UCSD-AML1 (cell line): Measurements from ENCODE around the gene ARHGAP24.
"Not testable (repeated sequence)": the region's sequence is repeated elsewhere in the genome, so short reads cannot be mapped to it uniquely, and the experiment has no call there.

Experiments used
- DNase-seq: peaks from one replicate; lab custom pipeline; 2025; ENCODE audit not compliant: unreplicated experiment; lab: John Stamatoyannopoulos, UW

The ARHGAP24 gene

DNA sequence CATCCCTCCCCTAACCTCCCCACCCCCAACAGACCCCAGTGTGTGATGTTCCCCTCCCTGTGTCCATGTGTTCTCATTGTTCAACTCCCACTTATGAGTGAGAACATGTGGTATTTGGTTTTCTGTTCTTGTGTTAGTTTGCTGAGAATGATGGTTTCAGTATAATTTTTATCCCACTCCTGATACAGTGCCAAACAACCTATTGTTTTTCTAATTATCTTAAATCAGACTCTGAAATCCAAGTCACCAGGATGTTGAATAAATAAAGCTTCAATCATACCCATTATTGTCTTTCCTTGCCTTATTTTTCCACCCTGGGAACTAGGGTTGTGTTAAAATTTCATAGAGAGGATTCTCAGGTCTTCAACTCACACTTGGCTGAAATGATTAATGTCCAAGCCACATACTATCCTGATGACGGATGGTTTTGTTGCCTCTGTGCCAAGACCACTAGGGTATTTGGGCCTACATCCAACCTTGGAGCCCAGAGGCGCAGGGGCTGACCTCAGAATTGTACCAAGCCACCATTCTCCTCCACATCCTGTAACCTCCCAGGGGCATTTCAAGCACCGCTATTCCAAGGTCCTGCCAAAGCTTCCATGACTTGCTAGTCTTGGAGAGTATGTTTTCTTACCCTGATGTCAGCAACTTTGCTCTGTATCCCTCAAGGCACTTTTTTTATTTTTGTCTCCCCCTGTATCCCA lies 332.4 kb downstream of the ARHGAP24 start:
- DNase-seq: no peak

GRCh38 chr4:85808104-85808503 lies 333.2 kb downstream of the ARHGAP24 start:
- no peak for DNase-seq

- no peak for DNase-seq
These were observed 333.9 kb downstream of the ARHGAP24 start for GRCh38 chr4:85808864-85809263.

DNA sequence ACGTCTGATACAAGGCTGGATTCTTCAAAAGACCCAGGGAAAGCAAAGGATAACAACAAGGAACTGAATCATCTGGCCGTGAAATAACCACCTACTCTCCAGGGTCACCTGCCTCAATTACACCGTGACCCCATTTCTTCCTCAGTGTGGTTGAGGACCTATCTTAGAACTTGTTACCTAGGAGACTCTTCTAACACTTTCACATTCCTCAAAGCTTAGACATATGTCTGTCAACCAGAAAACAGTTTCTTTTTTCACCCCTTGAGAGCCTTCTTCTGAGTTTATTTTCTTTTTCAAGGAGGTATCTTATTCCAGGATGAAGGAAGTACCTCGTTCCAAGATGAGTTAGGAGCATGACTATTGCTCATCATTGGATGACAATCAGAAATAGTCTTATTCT lies 337.8 kb downstream of the ARHGAP24 start:
- no peak for DNase-seq

DNA sequence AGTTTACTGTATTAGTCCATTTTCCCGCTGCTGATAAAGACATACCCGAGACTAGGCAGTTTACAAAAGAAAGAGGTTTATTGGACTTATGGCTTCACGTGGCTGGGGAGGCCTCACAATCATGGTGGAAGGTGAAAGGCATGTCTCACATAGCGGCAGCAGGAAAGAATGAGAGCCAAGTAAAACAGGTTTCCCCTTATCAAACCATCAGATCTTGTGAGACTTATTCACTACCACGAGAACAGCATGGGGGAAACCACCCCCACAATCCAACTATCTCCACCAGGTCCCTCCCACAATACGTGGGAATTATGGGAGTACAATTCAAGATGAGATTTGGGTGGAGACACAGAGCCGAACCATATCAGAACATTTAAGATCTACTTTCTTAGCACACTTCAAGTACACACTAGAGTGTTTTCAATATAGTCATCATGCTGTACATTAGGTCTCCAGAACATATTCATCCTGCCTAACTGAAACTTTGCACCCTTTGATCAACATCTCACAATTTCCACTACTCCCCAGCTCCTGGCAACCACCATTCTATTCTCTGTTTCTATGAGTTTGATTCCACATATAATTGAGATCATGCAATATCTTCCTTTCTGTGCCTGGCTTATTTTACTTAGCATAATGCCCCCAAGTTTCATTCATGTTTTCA lies 341.0 kb downstream of the ARHGAP24 start:
- DNase-seq: no peak

DNA sequence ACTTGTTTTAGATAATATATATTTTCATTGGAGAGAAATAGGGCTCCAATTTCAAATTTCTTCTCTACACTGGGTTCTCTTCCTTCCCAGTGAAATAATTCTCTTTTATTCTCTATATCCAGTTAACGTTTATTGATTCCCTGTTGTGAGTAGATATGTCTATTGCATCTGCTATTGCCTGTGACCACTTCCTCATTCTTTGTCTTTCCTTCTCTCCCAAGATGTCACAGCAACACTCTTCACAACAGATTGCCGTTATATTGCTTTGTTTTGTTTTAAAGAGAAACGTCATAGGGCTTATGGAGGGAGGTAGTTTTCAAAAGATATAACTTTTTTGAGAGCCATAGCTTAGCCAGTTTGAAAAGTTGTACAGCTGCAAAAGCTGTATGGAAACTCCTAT lies 343.8 kb downstream of the ARHGAP24 start:
- DNase-seq: no peak

GRCh38 chr4:85820101-85820500 lies 345.2 kb downstream of the ARHGAP24 start:
- not testable (repeated sequence) for DNase-seq

GRCh38 chr4:85821688-85822455 lies 346.9 kb downstream of the ARHGAP24 start:
- no peak for DNase-seq

- DNase-seq: no peak
These were observed 348.3 kb downstream of the ARHGAP24 start for GRCh38 chr4:85823295-85823694.

GRCh38 chr4:85824166-85824945 lies 349.4 kb downstream of the ARHGAP24 start:
- DNase-seq: no peak

DNA sequence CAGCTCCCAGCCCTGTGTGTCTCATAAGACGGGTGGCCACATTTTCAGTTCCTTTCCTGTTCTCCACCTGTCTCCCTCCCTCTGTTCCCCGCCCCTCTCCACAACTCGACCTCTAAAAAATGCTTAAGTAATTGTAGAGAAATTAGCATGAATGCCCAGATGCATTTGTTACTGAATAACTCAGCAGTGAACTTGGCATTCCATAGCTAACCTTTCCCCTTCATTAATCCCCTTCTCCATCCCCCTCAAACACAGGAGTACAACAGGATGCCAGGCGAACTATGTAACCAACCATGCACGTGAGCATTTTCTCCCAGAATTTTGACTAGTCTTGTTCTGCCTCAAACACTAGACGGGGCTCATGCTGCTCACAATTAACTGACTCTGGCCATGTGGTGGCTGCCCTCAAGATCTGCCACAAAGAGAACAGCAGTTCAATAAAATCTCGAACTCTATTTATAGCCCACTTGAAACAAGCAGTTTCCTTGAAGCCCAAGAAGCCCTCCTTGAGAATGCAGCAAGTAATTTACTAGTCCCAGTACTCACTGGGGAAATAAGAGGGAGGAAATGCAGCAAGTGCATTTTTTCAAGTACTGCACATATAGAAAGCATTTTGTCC lies 351.2 kb downstream of the ARHGAP24 start:
- peak; percentile 14 for DNase-seq

DNA sequence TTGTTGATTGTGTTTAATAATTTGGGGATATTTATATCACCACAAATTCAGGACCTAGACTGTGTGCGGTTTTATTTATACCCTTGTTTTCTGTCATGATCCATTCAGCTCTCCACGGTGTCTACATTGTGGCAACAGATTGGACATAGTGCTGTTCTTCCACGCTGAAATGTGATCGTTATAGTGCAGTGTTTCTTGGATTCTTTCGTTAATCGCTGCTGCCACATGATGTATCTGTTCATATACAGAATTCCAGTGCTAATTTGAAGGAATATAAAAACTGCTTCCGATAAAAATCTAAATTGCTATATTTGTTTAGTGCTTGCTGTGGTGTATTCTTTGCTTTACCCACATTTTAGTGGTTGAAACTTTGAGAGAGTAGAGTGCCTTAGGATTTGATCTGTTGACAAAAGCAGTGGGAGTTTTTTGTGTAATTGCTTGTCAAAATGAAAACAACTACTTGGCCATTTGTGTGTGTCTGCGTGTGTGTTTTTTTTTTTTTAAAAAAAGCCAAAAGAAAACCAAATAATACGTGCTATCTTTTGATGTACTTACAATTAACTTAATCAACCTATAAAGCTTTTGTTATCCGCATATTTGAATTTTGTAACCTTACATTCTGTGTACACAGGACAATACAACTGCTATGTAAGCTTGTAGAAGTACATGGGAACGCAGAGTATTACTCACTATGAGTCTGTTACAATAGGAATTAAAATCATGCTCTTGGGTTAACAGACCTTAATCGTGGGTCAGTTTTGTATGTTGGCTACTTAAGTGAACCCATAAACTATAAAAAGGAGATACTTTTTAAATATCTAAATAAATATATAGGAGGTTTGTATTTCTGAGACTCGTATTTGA lies 353.3 kb downstream of the ARHGAP24 start:
- no peak for DNase-seq

DNA sequence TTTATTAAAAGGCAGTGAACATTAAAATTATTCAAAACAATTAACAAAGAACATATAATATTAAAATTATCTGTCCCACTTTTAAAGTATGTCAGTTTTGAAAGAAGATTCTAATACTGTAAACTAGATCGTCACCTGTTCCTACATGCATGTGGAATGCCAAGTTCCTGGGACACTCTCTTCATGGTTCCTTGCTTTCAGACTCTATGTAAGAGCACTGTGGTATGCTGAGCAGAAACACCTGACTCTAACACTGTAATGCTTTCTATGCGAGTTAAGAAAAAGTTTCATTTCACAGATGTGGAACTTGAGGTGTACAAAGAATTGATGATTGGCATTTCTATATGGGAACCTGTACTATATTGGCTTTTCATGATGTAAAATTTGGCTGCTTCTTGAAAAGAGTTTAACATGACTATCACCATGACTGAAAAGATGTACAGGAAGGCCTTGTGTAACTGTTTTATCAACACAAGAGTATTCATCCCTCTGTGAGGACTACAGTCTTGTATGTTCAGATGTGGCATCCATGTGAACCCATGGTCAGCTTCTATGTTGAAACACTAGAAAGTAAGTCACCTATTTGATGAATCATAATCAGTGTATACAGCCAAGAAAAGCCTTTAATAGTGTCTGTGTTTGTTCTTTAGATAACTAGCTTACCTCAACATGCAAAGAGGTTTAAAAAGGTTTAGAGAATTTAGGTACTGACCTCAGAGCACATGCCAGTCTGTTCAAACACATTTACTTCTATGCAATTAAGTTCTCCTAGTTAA lies 354.5 kb downstream of the ARHGAP24 start:
- no peak for DNase-seq

GRCh38 chr4:85831647-85832046 lies 356.7 kb downstream of the ARHGAP24 start:
- no peak for DNase-seq

DNA sequence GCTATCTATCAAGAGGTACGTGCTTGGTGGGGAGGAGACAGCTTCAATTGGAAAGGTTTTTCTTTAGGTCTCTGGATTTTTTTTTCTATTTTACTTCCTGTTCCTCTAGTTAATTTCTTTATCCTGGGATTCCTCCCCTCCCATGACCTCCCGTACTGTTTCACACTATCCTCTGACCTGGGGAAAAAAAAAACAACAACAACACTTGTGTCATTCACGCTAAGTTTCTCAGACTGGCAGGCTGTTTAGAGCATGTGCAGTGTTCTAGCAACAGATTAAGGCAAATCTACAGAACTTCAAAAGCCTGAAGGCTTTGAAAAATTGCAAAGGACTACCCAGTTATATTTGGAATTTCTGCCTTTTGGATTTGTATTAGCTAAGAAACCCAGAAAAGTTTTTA lies 358.4 kb downstream of the ARHGAP24 start:
- no peak for DNase-seq

GRCh38 chr4:85834934-85835333 lies 360.0 kb downstream of the ARHGAP24 start:
- no peak for DNase-seq

DNA sequence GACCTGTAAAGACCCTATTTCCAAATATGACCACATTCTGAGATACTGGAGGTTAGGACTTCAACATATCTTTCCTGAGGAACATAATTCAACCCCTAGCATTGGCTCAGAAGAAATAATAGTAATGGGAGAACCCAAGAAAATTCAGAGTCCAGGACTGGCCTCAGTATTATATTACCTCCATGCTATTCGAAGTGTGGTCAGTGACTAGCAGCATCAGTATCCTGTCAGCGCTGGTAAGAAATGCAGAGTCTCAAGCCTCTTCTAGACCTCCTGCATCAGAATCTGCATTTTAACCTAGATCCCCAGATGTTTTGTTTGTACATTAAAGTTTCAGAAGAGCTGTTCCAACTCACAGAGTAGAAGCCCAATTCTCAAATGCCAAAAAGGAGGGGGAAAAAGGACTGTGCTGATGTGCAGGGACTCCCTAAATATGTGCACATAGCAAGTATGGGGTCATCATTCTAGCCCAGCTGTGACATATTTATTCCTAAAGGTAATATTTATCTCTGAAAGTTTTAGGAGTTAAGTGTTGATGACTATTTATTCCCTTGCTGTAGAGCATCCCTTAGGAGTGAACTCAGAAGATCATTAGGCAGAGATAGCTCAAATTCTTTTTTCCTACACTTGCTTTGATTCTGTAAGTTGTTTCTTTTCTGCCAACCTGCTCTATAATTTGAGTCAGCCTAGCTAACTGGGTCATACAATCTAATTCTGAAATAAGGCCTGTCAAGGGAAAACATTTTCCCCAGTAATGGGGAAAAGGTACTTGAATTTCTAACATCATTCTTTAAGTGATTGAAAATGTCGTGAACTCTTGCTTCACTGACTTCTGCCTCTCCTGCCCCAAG lies 361.9 kb downstream of the ARHGAP24 start:
- DNase-seq: no peak

DNA sequence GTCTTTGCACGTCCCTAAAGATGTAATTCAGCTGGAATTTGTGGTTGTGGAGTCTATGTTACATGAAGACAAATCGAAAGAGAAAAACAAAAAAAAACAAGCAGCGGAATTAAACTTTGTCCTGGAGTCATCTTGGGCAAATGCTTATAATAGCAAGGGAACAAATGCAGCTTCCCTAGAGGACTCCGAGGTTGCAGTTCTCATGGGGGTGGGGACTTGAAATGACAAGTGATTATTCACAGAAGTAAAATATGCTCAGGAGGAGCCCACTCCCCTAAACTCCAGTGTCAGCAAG lies 362.4 kb downstream of the ARHGAP24 start:
- DNase-seq: no peak
